Panc1 (cell line): ENCODE measurements around the gene ATP5IF1. TPM values are rescaled to one million over a fixed set of nuclear protein-coding genes. Genes with fewer than 3 reads are reported as not detected.

ENCODE experiments used
- ATAC-seq: fragments of 200-7000 bp; cut with Tn5 transposase; 2 replicates; pipeline ENCODE4 v1.9.1; 2020; ENCODE audit warnings: mild to moderate bottlenecking, moderate library complexity
- BruUV-seq: library from RNA; stranded (reverse); fragments of 400-500 nt; replicated peaks from 2 replicates; lab custom pipeline; 2021; lab: Mats Ljungman, UMichigan
- CTCF ChIA-PET: fragments of 300-600 bp; sonication (Branson Sonifier 250); formaldehyde crosslinking; loops from one replicate; lab custom pipeline; 2022; ENCODE audit warnings: antibody characterized with exemption; lab: Charles Lee
- POLR2A ChIA-PET: fragments of 300-600 bp; sonication (Branson Sonifier 250); formaldehyde crosslinking; loops from one replicate; lab custom pipeline; 2022; ENCODE audit warnings: antibody characterized with exemption; lab: Charles Lee
- DNase-seq: peaks from one replicate; pipeline ENCODE4 v3.0.0-alpha.2; 2010; ENCODE audit warnings: low read depth, low spot score
- H3K27ac ChIP-seq: 2 replicates; pipeline ENCODE4 v1.5.1; 2011; ENCODE audit warnings: mild to moderate bottlenecking, low read length, inconsistent platforms
- H3K27me3 ChIP-seq: fragments of 200-500 bp; sonication (Bioruptor generic); 2 replicates; pipeline ENCODE4 v1.6.0; 2014; ENCODE audit warnings: low read length, inconsistent platforms; ENCODE audit not compliant: control insufficient read depth, insufficient read depth
- H3K36me3 ChIP-seq: fragments of 200-500 bp; sonication (Bioruptor generic); 2 replicates; pipeline ENCODE4 v1.5.1; 2014; ENCODE audit warnings: inconsistent platforms, mild to moderate bottlenecking, low read length, moderate library complexity; ENCODE audit not compliant: control insufficient read depth, insufficient read depth
- H3K4me1 ChIP-seq: 2 replicates; pipeline ENCODE4 v1.5.1; 2011; ENCODE audit warnings: inconsistent platforms, mild to moderate bottlenecking, low read length, moderate library complexity; ENCODE audit not compliant: control insufficient read depth, insufficient read depth
- H3K4me3 ChIP-seq, 2 experiments: 2 replicates each; pipeline ENCODE4 v1.5.1; 2011 to 2012; ENCODE audit warnings: low read depth in 2 of 2, low read length in 2 of 2, mild to moderate bottlenecking in 2 of 2, inconsistent platforms in 1 of 2, moderate library complexity in 1 of 2
- H3K9me3 ChIP-seq: fragments of 200-500 bp; sonication (Bioruptor generic); 2 replicates; pipeline ENCODE4 v1.5.1; 2014; ENCODE audit warnings: low read depth, mild to moderate bottlenecking, inconsistent platforms, low read length, moderate library complexity; ENCODE audit not compliant: control insufficient read depth, insufficient read depth
- CTCF ChIP-seq: fragments of 450-650 bp; IDR thresholded peaks from 2 replicates; pipeline ENCODE4 v1.5.1; 2017; ENCODE audit warnings: mild to moderate bottlenecking
- POLR2AphosphoS5 ChIP-seq: IDR thresholded peaks from 2 replicates; pipeline ENCODE4 v1.6.1; 2012; ENCODE audit warnings: mild to moderate bottlenecking, low read depth, low read length, moderate library complexity
- REST ChIP-seq, 2 experiments: IDR thresholded peaks; 2 replicates each; pipeline ENCODE4 v1.6.1; 2011 to 2012; ENCODE audit warnings: low read depth in 2 of 2, control low read depth in 1 of 2, low read length in 1 of 2, mild to moderate bottlenecking in 1 of 2, moderate library complexity in 1 of 2; ENCODE audit not compliant: insufficient read depth in 1 of 2
- SIN3A ChIP-seq: IDR thresholded peaks from 2 replicates; pipeline ENCODE4 v1.6.1; 2012; ENCODE audit warnings: low read depth, mild to moderate bottlenecking, low read length, moderate library complexity, borderline replicate concordance; ENCODE audit not compliant: insufficient read depth
- TCF7L2 ChIP-seq: IDR thresholded peaks from 2 replicates; pipeline ENCODE4 v1.6.1; 2011; ENCODE audit warnings: mild to moderate bottlenecking, low read depth, low read length, inconsistent platforms
- in situ Hi-C: cut with HindIII; loops from 2 replicates; pipeline ENCODE4 v1.10.0; 2016; ENCODE audit warnings: low sequenced_read_pairs, low pct_unique_long_range_greater_than_20kb
- intact Hi-C: fragments of 100-400 bp; cut with micrococcal nuclease; formaldehyde crosslinking; loops from one replicate; pipeline ENCODE4 v1.10.0; 2022; ENCODE audit not compliant: unreplicated experiment
- total RNA-seq: library from RNA; stranded (reverse); gene quantifications from one replicate; pipeline ENCODE4 v1.2.1, GENCODE V29; 2021; ENCODE audit not compliant: unreplicated experiment

Gene ATP5IF1
- total RNA-seq, 1 experiment from 2014 or later: 94.5 TPM

GRCh38 chr1:28280501-28280900 lies 44.6 kb downstream of the ATP5IF1 start:
- H3K36me3 ChIP-seq: no peaks in the 10 kb centered on the region
- H3K9me3 ChIP-seq: no peaks in the 10 kb centered on the region
- TF ChIP-seq POLR2AphosphoS5 (no peak), TCF7L2 (no peak), CTCF (no peak), REST (IDR thresholded peaks at IDR 0.05; ENCODE audit: insufficient read depth in 1 of 2, low read depth in 2 of 2, low read length in 1 of 2) (no peak), SIN3A (no peak)
- no peak overlapping the region for H3K4me3 ChIP-seq
- in situ Hi-C loops (no loop called here), intact Hi-C loops (no loop called here)
- DNase-seq (no peak), ATAC-seq (no peak)
- no peak overlapping the region for H3K27ac ChIP-seq
- no peaks in the 10 kb centered on the region for H3K27me3 ChIP-seq
- POLR2A ChIA-PET: interaction anchor here (0.6 kb wide), 1 partner anchor 14 kb away, joined by 5 read pairs; no protein-coding TSS in a partner anchor
- CTCF ChIA-PET: no interaction called here
- no peaks in the 10 kb centered on the region for H3K4me1 ChIP-seq
- no TSS peak for BruUV-seq

- no peak for TF ChIP-seq REST (IDR thresholded peaks at IDR 0.05; ENCODE audit: insufficient read depth in 1 of 2, low read depth in 2 of 2, low read length in 1 of 2)
- TF ChIP-seq TCF7L2: no peak
- no peak for TF ChIP-seq CTCF
- no peak for TF ChIP-seq POLR2AphosphoS5
- no peak for TF ChIP-seq SIN3A
- Histone ChIP-seq H3K27ac (no peak overlapping the region), H3K4me3 (no peak overlapping the region), H3K4me1 (no peaks in the 10 kb centered on the region), H3K36me3 (no peaks in the 10 kb centered on the region), H3K9me3 (no peaks in the 10 kb centered on the region), H3K27me3 (no peaks in the 10 kb centered on the region)
- ChIA-PET POLR2A (no interaction called here), CTCF (no interaction called here)
- ATAC-seq (no peak), DNase-seq (no peak)
- no TSS peak for BruUV-seq
- intact Hi-C loops: no loop called here
- in situ Hi-C loops: no loop called here
Observed at GRCh38 chr1:28280977-28281381, 45.1 kb downstream of the ATP5IF1 start.
